PC-3 (cell line): ENCODE data around the gene UPK1A. TPM values are rescaled to one million over a fixed set of nuclear protein-coding genes. Genes with fewer than 3 reads are reported as not detected.

Experiments used
- ATAC-seq: fragments of 200-7000 bp; cut with Tn5 transposase; 2 replicates; pipeline ENCODE4 v1.9.1; 2020; ENCODE audit warnings: mild to moderate bottlenecking, moderate library complexity
- BruUV-seq: library from RNA; stranded (reverse); fragments of 400-500 nt; replicated peaks from 2 replicates; lab custom pipeline; 2021; lab: Mats Ljungman, UMichigan
- CTCF ChIA-PET: fragments of 300-600 bp; sonication (Branson Sonifier 250); formaldehyde crosslinking; loops from one replicate; lab custom pipeline; 2022; ENCODE audit warnings: antibody characterized with exemption; lab: Charles Lee
- POLR2A ChIA-PET: fragments of 300-600 bp; sonication (Branson Sonifier 250); formaldehyde crosslinking; loops from one replicate; lab custom pipeline; 2022; ENCODE audit warnings: antibody characterized with exemption; ENCODE audit not compliant: unreplicated experiment; lab: Charles Lee
- DNase-seq: peaks from one replicate; pipeline ENCODE4 v3.0.0-alpha.2; 2015
- H2AFZ ChIP-seq: fragments of 300-600 bp; sonication (generic); 2 replicates; pipeline ENCODE4 v1.6.0; 2016; ENCODE audit warnings: antibody characterized with exemption, low read length
- H3F3A ChIP-seq: fragments of 300-600 bp; sonication (generic); one replicate; pipeline ENCODE4 v1.6.0; 2017; ENCODE audit warnings: antibody characterized with exemption, low read length, control low read depth, mild to moderate bottlenecking; ENCODE audit not compliant: unreplicated experiment
- H3K27ac ChIP-seq: fragments of 300-600 bp; sonication (generic); 2 replicates; pipeline ENCODE4 v1.5.1; 2016; ENCODE audit warnings: mild to moderate bottlenecking, low read length
- H3K27me3 ChIP-seq: fragments of 300-600 bp; sonication (generic); 2 replicates; pipeline ENCODE4 v1.6.1; 2016; ENCODE audit warnings: low read length, mixed read lengths
- H3K36me3 ChIP-seq: fragments of 300-600 bp; sonication (generic); 2 replicates; pipeline ENCODE4 v1.6.1; 2016; ENCODE audit warnings: low read depth, mixed run types, low read length, mixed read lengths
- H3K4me1 ChIP-seq: fragments of 300-600 bp; sonication (generic); 2 replicates; pipeline ENCODE4 v1.5.1; 2016; ENCODE audit warnings: low read length; ENCODE audit not compliant: insufficient read depth
- H3K4me2 ChIP-seq: fragments of 300-600 bp; sonication (generic); 2 replicates; pipeline ENCODE4 v1.6.0; 2016; ENCODE audit warnings: low read length
- H3K4me3 ChIP-seq: fragments of 300-600 bp; sonication (generic); 2 replicates; pipeline ENCODE4 v1.5.1; 2016; ENCODE audit warnings: mild to moderate bottlenecking, low read length, mixed read lengths
- H3K79me2 ChIP-seq: fragments of 300-600 bp; sonication (generic); 2 replicates; pipeline ENCODE4 v1.6.1; 2017; ENCODE audit warnings: low read length, mixed read lengths
- H3K9ac ChIP-seq: fragments of 300-600 bp; sonication (generic); 2 replicates; pipeline ENCODE4 v1.6.0; 2016; ENCODE audit warnings: mild to moderate bottlenecking, low read length
- H3K9me2 ChIP-seq: fragments of 300-600 bp; sonication (generic); replicated peaks from 2 replicates; pipeline ENCODE4 v1.6.1; 2016; ENCODE audit warnings: mixed run types, low read length, mixed read lengths
- H3K9me3 ChIP-seq: fragments of 300-600 bp; sonication (generic); 2 replicates; pipeline ENCODE4 v1.6.1; 2016; ENCODE audit warnings: low read length, mixed read lengths
- H4K20me1 ChIP-seq: fragments of 300-600 bp; sonication (generic); 2 replicates; pipeline ENCODE4 v1.6.1; 2016; ENCODE audit warnings: low read length, mixed read lengths
- EZH2 ChIP-seq: fragments of 300-600 bp; sonication (generic); IDR thresholded peaks from one replicate; pipeline ENCODE4 v1.6.1; 2017; ENCODE audit warnings: antibody characterized with exemption, mild to moderate bottlenecking, low read length; ENCODE audit not compliant: unreplicated experiment
- EZH2phosphoT487 ChIP-seq: fragments of 300-600 bp; sonication (generic); IDR thresholded peaks from 2 replicates; pipeline ENCODE4 v1.6.1; 2018; ENCODE audit warnings: mild to moderate bottlenecking, antibody characterized with exemption, low read length, borderline replicate concordance
- intact Hi-C: fragments of 100-400 bp; cut with micrococcal nuclease; formaldehyde crosslinking; loops from 2 replicates; pipeline ENCODE4 v1.9.0; 2023
- total RNA-seq: library from RNA; depleted of rRNA; stranded (reverse); fragments of >200 nt; gene quantifications from 2 replicates; pipeline ENCODE4 v1.2.3, GENCODE V29; 2014
- TF ChIP-seq, protein P1 (sequence below): fragments of 300-600 bp; sonication (generic); conservative IDR thresholded peaks from 2 replicates; pipeline ENCODE4 v1.5.1; 2017; ENCODE audit warnings: antibody characterized with exemption, low read depth, mild to moderate bottlenecking, low read length

The UPK1A gene
- total RNA-seq, 1 experiment from 2014 or later, result not detected

DNA sequence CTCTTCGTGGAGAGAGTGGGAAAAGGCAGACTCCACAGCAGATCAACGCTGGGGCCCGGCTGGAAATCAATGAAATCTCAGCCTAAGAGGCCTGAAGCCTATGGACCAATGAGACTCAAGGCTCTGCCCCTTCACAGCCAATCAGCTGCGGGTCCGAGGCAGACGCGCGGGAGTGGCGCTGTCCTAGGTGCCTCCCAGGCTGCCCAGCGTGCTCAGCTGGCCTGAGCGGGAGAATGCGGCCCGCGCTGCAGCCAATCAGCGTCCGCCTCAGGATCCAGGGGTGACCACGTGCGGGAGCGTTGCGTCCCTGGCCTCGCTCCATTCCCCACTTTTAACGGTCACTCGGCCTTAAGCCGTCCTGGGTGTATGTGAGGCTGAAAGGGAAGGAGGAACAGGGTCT, 37.9 kb downstream of the UPK1A start, which contains the start of gene ZBTB32:
ZBTB32 (plus strand) TSS at position 341 of the 400 bp plus-strand sequence. CDS start 10,069 bp downstream, outside the sequence.
- Histone ChIP-seq H3K27ac (no peak within 1 kb of the TSS), H3K27me3 (no peaks in the 10 kb centered on the region), H3K4me2 (no peak within 1 kb of the TSS), H3K9ac (no peak within 1 kb of the TSS), H3F3A (no peaks in the 10 kb centered on the region), H3K9me2 (no peaks in the 10 kb centered on the region), H4K20me1 (no peaks in the 10 kb centered on the region), H3K4me1 (no peaks in the 10 kb centered on the region), H3K9me3 (no peaks in the 10 kb centered on the region), H3K36me3 (no peaks in the 10 kb centered on the region), H2AFZ (no peak within 1 kb of the TSS), H3K79me2 (no peaks in the 10 kb centered on the region), H3K4me3 (no peak within 1 kb of the TSS)
- ATAC-seq, result no peak
- POLR2A ChIA-PET, result no interaction called here
- TF ChIP-seq, protein P1, sequence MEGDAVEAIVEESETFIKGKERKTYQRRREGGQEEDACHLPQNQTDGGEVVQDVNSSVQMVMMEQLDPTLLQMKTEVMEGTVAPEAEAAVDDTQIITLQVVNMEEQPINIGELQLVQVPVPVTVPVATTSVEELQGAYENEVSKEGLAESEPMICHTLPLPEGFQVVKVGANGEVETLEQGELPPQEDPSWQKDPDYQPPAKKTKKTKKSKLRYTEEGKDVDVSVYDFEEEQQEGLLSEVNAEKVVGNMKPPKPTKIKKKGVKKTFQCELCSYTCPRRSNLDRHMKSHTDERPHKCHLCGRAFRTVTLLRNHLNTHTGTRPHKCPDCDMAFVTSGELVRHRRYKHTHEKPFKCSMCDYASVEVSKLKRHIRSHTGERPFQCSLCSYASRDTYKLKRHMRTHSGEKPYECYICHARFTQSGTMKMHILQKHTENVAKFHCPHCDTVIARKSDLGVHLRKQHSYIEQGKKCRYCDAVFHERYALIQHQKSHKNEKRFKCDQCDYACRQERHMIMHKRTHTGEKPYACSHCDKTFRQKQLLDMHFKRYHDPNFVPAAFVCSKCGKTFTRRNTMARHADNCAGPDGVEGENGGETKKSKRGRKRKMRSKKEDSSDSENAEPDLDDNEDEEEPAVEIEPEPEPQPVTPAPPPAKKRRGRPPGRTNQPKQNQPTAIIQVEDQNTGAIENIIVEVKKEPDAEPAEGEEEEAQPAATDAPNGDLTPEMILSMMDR, result no peak
- DNase-seq, result no peak
- no TSS peak for BruUV-seq
- intact Hi-C loops, result no loop called here
- CTCF ChIA-PET, result no interaction called here

DNA sequence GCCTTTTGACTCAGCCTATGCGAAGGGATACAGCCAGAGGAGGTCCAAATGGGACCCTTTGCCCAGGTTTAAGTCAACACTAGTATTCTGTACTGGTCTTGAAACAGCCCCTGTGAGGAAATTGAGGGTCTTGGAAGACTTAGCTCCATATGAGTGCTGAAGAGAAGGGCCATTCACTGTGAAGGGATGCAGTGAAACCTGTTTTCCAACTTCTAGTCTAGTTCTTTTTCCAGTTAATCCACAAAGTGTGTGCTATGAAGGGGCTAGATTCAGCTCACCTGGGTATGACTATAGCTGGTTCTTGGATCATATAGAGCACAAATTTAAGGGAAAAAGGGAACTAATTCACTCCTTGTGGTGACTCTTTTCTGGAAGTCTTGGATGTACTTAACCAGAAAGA, 42.1 kb downstream of the UPK1A start:
- Histone ChIP-seq H3K9ac (no peak overlapping the region), H4K20me1 (no peaks in the 10 kb centered on the region), H3K9me3 (no peaks in the 10 kb centered on the region), H3K27me3 (no peaks in the 10 kb centered on the region), H2AFZ (no peak overlapping the region), H3K36me3 (no peaks in the 10 kb centered on the region), H3K27ac (no peak overlapping the region), H3K9me2 (no peaks in the 10 kb centered on the region), H3K4me2 (no peak overlapping the region), H3K4me1 (no peaks in the 10 kb centered on the region), H3F3A (no peaks in the 10 kb centered on the region), H3K79me2 (no peaks in the 10 kb centered on the region), H3K4me3 (no peak overlapping the region)
- TF ChIP-seq EZH2phosphoT487 (no peak), EZH2 (no peak)
- TF ChIP-seq, protein P1, result no peak
- BruUV-seq, result no TSS peak
- intact Hi-C loops, result no loop called here
- peak; percentile 42 for DNase-seq
- ChIA-PET CTCF (no interaction called here), POLR2A (interaction anchor here (0.7 kb wide), 1 partner anchor 160 kb away, joined by 16 read pairs; no protein-coding TSS in a partner anchor)
- ATAC-seq, result no peak

DNA sequence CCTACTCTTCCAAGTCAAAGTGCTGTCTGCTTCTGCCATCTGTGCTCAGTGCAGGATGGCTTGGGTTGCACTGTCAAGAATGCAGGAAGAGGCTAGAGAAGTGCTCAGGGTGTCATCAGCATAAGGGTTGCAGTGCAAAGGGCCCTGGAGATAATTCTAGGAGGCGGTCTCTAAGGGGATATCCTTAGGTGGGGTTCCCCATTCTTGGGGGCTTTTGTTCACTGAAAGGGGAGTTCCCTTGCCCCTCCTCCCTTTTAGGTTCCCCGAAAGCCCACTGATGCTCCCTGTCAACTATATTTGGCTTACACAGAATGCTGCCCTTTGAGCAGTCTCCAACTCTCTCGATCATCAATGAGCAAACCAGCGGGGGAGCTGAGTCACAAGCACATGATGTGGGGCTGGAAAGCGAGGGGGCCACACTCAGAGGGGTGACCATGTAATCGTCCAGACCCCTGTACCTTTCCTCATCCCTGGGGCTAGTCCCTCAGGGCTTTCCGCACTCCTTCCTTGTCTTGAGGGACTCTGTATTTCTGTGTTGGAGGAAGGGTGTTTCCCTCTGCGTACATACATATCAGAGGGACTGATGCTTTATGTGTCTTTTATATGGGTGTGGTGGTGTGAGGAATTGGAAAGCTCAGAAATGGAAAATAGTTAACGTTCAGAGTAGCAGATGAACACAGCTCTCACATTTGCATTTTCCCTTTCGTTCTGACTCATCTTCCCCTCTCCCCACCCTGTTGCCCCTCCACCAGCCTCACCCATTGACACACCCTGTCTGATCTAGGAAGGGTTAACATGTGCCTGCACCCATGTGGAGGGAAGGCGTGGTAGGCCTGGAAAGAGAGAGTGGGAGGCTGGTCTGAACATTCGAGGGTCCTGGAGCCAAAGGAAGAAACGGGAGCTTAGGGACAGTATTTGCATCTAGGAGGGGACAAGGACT, 44.7 kb downstream of the UPK1A start:
- Histone ChIP-seq H3F3A (no peaks in the 10 kb centered on the region), H3K27me3 (no peaks in the 10 kb centered on the region), H3K4me3 (no peak overlapping the region), H2AFZ (no peak overlapping the region), H4K20me1 (no peaks in the 10 kb centered on the region), H3K36me3 (no peaks in the 10 kb centered on the region), H3K27ac (no peak overlapping the region), H3K4me1 (peaks cover 7% of the 10 kb centered on the region; the same call in 1 of the 2 replicates), H3K79me2 (peaks cover 8% of the 10 kb centered on the region; the same call in 1 of the 2 replicates), H3K9ac (no peak overlapping the region), H3K4me2 (0 out of 2 replicates have a peak overlapping the region, but pooled peaks have one; percentile 6), H3K9me2 (no peaks in the 10 kb centered on the region), H3K9me3 (no peaks in the 10 kb centered on the region)
- intact Hi-C loops, result loop anchor here (10.0 kb wide), 1 partner anchor 224 kb away; the partner anchor contains the start of gene LRFN3
- DNase-seq, result no peak
- no peak for TF ChIP-seq EZH2phosphoT487
- no peak for TF ChIP-seq EZH2
- TF ChIP-seq, protein P1, result no peak
- peak; percentile 59 for ATAC-seq
- CTCF ChIA-PET, result no interaction called here
- POLR2A ChIA-PET, result interaction anchor here (0.6 kb wide), 1 partner anchor 120 kb away, joined by 3 read pairs; no protein-coding TSS in a partner anchor
- no TSS peak for BruUV-seq
